Mononuclear cell (primary cell): Measurements from ENCODE around the gene SNORC. TPM values are rescaled to one million over a fixed set of nuclear protein-coding genes. Genes with fewer than 3 reads are reported as not detected.

Experiments used
- H3K27me3 ChIP-seq: 2 replicates; pipeline ENCODE4 v1.6.0; 2011; ENCODE audit warnings: low read length, control low read depth; ENCODE audit not compliant: insufficient read depth
- H3K4me1 ChIP-seq: 2 replicates; pipeline ENCODE4 v1.5.1; 2011; ENCODE audit warnings: mild to moderate bottlenecking, low read length, control low read depth; ENCODE audit not compliant: insufficient read depth
- H3K4me3 ChIP-seq: 2 replicates; pipeline ENCODE4 v1.5.1; 2011; ENCODE audit warnings: mild to moderate bottlenecking, low read length, moderate library complexity
- H3K9me3 ChIP-seq: 2 replicates; pipeline ENCODE4 v1.5.1; 2011; ENCODE audit warnings: low read depth, mild to moderate bottlenecking, control low read depth, low read length
- total RNA-seq: library from RNA; depleted of rRNA; stranded (reverse); fragments of >200 nt; gene quantifications from one replicate; pipeline ENCODE4 v1.2.3, GENCODE V29; 2012

Gene SNORC
- total RNA-seq, 1 donor: under 0.01 TPM

DNA sequence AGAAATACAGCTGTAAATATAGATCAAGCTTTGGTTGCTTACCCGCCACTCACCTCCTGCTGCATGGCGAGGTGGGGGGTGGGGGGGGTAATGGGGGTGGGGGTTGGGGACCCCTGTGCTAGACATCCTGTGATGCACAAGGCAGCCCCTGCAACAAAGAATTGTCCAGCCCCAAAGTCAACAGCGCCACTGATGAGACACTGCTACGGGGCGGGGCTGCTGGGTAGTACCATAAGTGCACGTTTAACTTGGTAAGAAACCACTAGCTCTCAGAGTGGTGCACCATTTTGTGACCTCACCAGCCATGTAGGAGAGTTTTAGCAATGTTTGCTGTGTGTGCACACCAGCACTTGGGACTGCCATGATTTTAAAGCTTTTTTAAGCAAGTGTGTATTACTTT is 40.3 kb downstream of the SNORC start:
- no peak overlapping the region for H3K4me3 ChIP-seq
- H3K27me3 ChIP-seq: peaks cover 22% of the 10 kb centered on the region
- H3K9me3 ChIP-seq: peaks cover 17% of the 10 kb centered on the region
- no peaks in the 10 kb centered on the region for H3K4me1 ChIP-seq

DNA sequence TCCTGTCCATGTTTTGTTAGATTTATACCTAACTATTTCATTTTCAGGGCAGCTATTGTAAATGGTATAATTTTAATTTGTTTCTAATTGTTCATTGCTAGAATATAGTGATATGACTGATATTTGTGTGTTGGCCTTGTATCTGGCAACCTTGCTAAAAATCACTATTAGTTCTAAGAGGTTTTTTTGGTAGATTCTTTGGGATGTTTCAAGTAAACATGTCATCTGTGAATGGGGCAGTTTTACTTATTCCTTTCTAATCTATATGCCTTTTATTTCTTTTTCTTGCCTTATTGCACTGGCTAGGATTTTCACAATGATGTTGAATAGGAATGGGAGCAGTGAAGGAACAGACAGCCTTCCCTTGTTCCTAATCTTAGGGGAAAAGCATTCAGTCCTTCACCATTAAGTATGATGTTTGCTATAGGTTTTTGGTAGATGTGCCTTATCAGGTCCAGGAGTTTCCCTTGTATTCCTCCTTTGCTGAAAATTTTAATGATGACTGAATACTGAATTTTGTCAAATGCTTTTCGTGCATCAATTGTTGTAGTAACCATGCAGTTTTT is 41.7 kb downstream of the SNORC start:
- H3K27me3 ChIP-seq: peaks cover 27% of the 10 kb centered on the region
- H3K4me3 ChIP-seq: no peak overlapping the region
- no peaks in the 10 kb centered on the region for H3K4me1 ChIP-seq
- peaks cover 17% of the 10 kb centered on the region for H3K9me3 ChIP-seq

DNA sequence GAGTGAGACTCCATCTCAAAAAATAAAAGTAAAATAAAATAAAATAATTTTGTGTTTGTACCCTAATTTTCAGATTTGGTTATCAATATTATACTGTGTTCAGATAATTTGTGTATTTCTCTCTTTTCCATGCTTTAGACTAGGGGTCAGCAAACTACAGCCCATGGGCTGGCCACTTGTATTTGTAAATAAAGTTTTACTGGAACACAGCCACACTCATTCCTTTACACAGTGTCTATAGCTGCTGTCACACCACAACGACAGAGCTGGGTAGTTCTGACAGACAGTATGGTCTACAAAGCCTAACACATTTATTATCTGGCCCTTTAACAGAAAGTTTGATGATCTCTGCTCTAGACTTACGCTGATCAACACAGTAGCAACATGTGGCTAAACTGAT is 43.8 kb downstream of the SNORC start:
- Histone ChIP-seq H3K9me3 (peaks cover 17% of the 10 kb centered on the region), H3K27me3 (peaks cover 22% of the 10 kb centered on the region), H3K4me3 (no peak overlapping the region), H3K4me1 (no peaks in the 10 kb centered on the region)

DNA sequence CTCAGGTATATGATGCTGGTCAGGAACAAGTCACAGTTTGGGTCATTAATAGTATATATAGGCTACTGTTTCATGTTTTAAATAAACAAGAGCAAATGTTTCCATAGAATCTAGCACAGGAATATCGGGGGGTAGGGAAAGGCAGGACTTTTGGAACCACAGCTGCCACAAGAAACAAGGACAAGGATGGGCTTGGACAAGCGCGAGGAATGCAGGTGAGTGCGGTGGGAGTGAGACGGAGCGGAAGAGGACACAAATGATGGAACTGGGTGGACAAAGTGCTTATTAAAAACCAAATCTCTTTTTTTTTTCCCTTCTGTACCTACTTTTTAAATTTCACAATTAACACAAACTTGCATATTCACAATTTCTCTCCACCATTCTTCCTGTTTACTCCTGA is 49.1 kb downstream of the SNORC start:
- no peaks in the 10 kb centered on the region for H3K9me3 ChIP-seq
- peaks cover 8% of the 10 kb centered on the region for H3K27me3 ChIP-seq
- H3K4me3 ChIP-seq: no peak overlapping the region
- H3K4me1 ChIP-seq: no peaks in the 10 kb centered on the region

DNA sequence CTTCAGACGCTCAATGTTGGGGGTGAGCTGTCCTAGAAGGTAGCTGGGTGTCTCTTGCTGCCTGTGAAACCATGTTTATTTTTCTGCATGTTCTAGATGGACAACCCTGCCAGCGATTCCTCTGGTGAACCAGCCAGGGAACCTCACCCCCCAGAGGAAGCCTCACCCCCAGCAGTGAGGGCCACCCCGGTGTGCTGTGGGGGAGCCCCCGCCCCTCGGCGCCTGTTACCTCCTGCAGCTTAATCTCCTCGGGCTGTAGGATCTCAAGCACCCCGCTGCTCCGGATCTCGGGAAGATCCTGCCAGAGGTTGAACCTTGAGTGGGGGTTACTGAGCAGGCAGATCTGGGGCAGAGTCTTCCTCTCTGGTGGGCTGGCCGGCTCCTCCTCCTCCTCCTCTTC is 50.0 kb downstream of the SNORC start:
- peaks cover 4% of the 10 kb centered on the region for H3K9me3 ChIP-seq
- peaks cover 17% of the 10 kb centered on the region for H3K27me3 ChIP-seq
- H3K4me1 ChIP-seq: no peaks in the 10 kb centered on the region
- H3K4me3 ChIP-seq: no peak overlapping the region

DNA sequence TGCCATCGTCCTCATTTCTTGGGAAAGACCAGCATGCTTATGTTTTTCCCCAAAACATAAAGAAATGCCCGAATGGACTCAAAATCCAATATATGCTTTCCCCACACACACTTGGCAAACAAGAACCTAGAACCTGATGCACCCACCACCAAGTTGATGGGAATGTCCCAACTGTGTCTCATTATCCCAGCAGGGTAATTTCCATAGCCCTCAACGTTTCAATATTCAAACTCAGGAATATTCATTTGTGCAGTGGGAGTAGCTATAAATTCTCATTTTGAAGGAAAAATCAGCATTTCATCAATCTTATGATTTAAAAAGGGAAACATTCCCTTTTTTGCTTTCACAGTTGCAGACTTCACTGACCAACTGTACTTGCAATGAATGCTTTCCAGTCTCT is 50.7 kb downstream of the SNORC start:
- H3K27me3 ChIP-seq: peaks cover 21% of the 10 kb centered on the region
- no peak overlapping the region for H3K4me3 ChIP-seq
- no peaks in the 10 kb centered on the region for H3K4me1 ChIP-seq
- H3K9me3 ChIP-seq: peaks cover 4% of the 10 kb centered on the region

DNA sequence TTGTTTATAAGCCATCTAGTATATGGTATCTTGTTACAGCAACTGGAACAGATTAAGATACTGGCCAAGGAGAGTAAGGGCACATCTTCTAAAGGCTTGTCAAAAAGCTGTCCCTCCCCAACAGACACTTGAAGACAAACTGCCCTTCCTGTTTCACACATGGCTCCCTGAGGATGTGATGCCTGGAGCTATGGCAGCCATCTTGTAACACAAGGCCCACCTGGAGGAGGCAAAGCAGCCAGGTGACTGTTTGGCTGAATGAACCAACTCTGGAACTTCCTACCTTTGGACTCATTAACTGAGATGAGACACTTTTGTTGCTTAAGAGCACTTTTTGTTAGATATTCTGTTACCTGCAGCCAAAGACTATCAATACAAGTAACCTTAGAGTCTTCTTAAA is 54.4 kb downstream of the SNORC start:
- Histone ChIP-seq H3K9me3 (peaks cover 4% of the 10 kb centered on the region), H3K4me3 (no peak overlapping the region), H3K27me3 (peaks cover 46% of the 10 kb centered on the region), H3K4me1 (peaks cover 11% of the 10 kb centered on the region)

DNA sequence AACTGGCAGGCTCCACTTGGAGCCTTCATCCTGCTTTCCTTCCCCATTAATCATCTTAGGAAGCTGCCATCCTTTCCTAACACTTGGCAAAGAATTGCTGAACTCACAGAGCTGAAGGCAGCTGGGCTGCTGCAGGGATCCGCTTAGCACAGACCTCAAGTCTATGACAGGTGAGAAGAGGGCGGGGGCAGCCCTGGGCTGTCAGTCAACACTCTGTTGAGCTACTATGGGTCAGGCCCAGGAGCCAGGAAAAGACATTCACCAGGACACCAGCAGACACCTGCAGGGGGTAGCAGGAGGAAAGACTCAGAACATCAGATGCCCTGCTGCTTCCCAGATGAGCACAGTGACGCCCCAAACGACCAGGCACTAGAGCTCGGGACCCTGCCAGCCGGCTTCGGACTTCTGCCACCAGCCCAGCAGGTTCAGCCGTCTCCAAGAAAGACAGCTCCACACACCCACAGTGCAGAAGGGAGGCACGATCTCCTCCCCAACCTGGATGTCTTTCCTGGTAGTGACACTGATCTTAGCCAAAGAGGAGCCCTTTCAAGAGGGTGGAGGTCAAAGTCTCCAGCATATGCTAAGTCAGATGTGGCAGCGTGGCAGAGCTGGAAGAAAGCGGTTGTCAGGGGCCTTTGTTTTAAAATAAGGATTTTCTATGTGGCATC is 55.2 kb downstream of the SNORC start:
- Histone ChIP-seq H3K4me1 (peaks cover 11% of the 10 kb centered on the region), H3K27me3 (peaks cover 53% of the 10 kb centered on the region), H3K4me3 (no peak overlapping the region), H3K9me3 (peaks cover 4% of the 10 kb centered on the region)

DNA sequence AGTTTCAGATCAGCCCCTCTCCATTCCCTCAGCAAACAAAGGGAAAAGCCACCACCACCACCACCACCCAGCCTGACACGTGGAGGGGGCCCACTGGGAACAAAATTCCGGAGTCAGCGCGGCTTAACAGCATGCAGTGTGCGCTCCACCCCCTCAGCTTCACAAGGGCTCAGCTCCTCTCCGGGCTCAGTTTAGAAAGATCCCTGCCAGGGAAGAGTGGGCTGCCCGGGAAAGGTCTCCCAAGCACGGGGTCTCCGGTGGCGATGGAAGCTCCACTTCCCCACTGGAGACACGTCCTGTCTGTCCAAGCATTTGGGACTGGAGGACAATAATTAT is 55.7 kb downstream of the SNORC start:
- Histone ChIP-seq H3K4me1 (peaks cover 11% of the 10 kb centered on the region), H3K27me3 (peaks cover 53% of the 10 kb centered on the region)

DNA sequence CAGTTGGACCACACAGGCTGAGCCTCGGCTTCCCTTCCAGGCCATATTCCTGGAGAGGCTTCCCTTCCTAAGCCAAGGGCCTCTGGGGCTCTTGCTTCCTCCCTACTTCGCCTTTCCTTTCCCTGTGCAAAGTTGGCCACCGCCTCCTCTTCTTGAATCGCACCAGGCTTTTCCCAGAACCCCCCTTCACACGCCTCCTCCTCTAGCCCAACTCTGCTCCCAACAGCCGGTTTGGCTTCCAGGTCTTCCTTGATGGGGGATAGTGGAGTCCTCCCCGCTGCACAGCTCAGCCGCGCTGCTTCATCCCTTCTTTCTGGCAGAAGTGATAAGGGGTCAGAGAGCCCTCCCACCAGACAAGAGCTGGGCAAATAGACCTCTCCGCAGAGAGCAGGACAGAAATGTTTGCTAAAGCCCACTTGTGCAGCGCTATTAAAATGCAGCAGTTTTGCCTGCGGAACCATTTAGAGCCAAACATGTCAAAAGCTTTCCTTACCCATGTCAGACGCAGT is 56.4 kb downstream of the SNORC start:
- peaks cover 11% of the 10 kb centered on the region for H3K4me1 ChIP-seq
- peaks cover 53% of the 10 kb centered on the region for H3K27me3 ChIP-seq
- no peak overlapping the region for H3K4me3 ChIP-seq

More for the DNA sequence above, 55.7 kb downstream of the SNORC start:
- H3K9me3 ChIP-seq: peaks cover 4% of the 10 kb centered on the region
- H3K4me3 ChIP-seq: no peak overlapping the region

DNA sequence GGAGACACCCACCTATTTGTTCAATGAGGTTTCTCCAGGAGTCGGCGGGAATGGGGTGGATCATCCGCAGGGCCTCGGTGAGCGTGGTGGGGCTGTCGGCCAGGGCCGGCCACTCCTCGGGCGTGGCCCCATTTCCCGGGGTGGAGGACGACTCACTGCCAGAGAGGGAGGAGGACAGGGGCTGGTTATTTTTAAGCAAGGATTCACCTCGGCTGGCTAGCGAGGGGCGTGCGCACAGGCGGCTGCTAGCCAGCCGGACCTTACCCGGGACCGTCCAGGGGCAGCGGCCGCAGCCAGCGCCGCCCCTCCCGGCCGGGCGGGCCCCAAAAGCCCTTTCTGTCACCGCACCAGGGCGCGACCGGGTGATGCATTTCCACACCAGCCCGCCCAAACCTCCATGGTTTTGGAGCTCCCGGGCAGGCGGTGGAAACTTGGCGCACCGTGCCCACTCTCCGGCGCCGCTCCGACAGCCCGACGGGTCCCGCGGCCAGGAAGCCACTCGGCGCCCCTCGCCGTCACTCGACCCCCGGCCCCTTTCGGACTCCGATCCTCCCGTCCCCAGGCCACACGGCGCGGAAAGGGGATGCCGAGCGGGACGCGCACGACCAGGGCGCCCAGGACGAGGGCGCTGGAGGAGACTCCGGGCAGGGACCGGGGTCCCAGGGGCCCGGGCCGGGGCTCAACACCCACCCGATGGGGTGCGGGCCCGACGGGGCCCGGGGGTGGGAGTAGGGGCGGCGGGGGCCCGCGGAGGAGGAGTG is 57.1 kb downstream of the SNORC start:
- H3K27me3 ChIP-seq: peaks cover 53% of the 10 kb centered on the region
- H3K4me1 ChIP-seq: peaks cover 11% of the 10 kb centered on the region
- no peak overlapping the region for H3K4me3 ChIP-seq
- peaks cover 4% of the 10 kb centered on the region for H3K9me3 ChIP-seq

More for the DNA sequence above, 56.4 kb downstream of the SNORC start:
- H3K9me3 ChIP-seq: peaks cover 4% of the 10 kb centered on the region

DNA sequence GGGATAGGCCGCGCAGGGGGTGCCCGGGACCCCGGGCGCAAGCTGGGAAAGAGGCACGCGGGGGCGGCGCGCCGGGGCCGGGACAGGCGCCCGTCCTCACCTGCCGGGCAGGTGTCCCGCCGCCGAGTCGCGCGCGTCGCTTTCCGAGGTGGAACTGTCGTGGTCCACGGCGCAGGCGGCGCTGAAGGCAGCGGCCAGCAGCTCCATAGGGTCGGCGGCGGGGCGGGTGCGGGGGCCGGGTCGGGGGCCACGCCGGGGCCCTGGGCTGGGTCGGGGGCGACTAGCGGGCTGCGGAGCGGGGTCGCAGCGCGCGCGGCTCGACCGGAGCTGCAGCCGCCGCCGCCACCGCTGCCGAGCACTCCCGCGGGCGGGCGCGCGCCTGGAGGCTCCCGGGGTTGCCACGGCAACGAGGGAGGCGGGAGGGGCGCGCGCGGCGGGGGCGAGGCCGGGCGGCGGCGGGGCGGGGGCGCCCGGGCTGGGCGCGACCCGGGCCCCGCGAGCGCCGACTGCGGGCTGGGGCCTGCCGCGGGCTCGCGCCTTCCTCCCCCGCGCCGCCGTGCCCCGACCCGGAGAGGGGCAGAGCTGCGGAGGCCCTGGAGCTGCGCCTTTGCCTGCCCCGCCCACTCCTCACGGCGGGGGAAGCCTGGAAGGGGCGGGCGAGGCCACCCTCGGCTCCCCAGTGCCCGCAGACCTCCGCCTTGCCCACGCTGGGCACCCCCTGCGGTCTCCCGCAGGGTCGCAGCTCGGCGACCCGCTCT is 57.9 kb downstream of the SNORC start:
- Histone ChIP-seq H3K4me1 (peaks cover 11% of the 10 kb centered on the region), H3K9me3 (peaks cover 4% of the 10 kb centered on the region), H3K4me3 (no peak overlapping the region), H3K27me3 (peaks cover 53% of the 10 kb centered on the region)
